Activated CD4-positive, alpha-beta T cell treated with anti-CD3 and anti-CD28 coated beads for 48 hours (primary cell): Measurements from ENCODE around the gene FOXC2.

Experiments used
- DNase-seq: peaks from one replicate; pipeline ENCODE4 v3.0.0-alpha.2; 2020

The FOXC2 gene

GRCh38 chr16:86566601-86566965 lies at the start of gene FOXC2:
Gene FOXC2, plus strand, starts transcription at chr16:86566829. Its CDS starts 507 bp downstream, at chr16:86567336.
- DNase-seq = peak; percentile 77

GRCh38 chr16:86517033-86517432 lies 49.6 kb upstream of the FOXC2 start:
- DNase-seq = no peak

- peak; percentile 44 for DNase-seq
Measured at GRCh38 chr16:86517652-86518258, 48.9 kb upstream of the FOXC2 start.

DNA sequence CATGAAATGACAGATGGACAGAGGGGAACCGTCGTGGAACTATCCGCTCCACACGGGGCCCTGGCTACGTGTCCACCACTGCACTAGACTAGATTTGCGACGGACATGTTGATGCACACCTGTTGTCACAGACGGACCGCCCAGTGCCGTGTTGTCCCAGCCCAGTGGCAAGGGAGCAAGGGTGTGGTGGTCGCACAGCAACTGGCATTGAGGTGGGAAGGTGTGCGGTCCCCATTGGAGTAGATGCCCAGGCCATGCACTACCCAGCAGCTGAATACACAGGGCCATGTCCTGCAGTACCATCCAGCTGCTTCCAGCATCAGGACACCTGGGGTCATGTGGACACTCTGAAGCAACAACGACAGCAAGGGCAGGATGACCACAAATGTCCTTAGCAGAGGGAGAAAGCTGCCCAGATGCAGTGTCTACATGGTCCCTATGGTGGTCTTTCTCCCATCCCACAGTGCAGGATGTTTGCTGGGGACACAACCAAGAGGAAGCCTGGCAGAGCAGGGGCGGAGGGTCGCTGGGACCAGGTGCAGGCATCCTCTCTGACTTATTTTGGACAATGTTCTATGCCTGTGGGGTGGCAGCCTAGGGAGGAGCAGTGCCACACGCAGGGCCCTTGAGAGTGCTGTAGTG lies 47.5 kb upstream of the FOXC2 start:
- DNase-seq = no peak

GRCh38 chr16:86519649-86520316 lies 46.8 kb upstream of the FOXC2 start:
- peak; percentile 69 for DNase-seq

GRCh38 chr16:86520317-86521210 lies 46.1 kb upstream of the FOXC2 start:
- DNase-seq = no peak

DNA sequence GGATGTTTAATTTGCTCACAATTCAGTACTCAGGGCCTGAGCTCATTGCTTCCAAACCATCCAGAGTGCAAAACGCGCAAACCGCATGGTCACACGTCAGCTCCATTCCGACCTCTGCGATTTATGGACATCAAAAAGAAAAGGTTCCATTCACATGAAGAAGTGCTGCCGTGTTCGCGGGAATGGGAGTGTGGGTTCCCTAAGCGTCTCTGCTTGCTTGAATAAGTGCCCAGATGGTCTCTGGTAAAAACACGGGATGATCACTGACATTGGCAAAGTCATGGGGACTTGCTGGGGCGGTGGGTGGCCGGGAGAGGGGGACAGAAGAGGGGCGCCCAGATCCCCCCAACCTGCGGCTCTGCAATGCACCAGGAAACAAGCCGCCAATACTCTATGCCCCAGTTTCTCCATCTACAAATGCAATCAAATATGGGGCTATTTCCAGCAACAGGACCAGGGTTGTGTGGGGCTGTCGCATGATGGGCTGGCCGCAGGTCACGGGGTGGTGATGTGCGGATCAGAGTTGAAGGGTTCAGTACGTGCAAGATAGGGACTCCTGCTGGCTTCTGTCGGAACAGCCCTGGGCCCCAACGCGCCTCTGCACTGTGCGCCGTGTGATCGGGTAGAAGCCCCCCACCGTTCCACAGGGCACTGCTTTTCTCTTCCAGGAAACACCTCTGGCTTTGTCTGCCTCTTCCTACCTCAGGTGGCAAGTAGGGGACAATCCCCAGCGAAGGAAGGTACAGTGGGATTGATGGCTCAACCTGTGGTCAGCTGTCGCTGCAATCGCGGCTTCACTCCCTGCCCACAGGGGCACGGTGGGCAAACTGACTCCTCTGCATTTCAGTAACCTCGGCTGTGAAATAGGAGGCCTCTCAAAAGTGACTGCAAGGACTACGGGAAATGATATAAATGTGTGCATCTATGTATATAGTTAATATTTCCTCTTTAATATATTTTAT lies 45.1 kb upstream of the FOXC2 start:
- no peak for DNase-seq

GRCh38 chr16:86522634-86523033 lies 44.0 kb upstream of the FOXC2 start:
- DNase-seq = no peak

- DNase-seq = no peak
Measured at GRCh38 chr16:86523166-86523740, 43.4 kb upstream of the FOXC2 start.

- no peak for DNase-seq
Measured at GRCh38 chr16:86524029-86524428, 42.6 kb upstream of the FOXC2 start.

GRCh38 chr16:86525696-86526095 lies 40.9 kb upstream of the FOXC2 start:
- no peak for DNase-seq

GRCh38 chr16:86527366-86527765 lies 39.3 kb upstream of the FOXC2 start:
- DNase-seq = no peak

- no peak for DNase-seq
Measured at GRCh38 chr16:86528061-86528929, 38.3 kb upstream of the FOXC2 start.

DNA sequence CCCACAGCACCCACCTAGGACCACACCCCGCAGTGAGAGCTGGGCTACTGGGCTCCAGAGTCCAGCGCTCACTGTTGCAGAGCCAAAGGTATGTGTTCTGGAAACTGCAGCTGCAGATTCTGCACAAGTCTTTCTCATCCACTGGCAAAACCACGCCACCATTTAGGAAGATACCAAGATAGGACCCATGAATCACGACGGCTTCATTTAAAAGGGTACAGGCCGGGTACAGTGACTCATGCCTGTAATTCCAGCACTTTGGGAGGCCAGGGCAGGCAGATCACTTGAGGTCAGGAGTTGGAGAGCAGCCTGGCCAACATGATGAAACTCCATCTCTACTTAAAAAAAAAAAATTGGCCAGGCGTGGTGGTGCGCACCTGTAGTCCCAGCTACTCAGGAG lies 37.5 kb upstream of the FOXC2 start:
- DNase-seq = no peak

- DNase-seq = no peak
Measured at GRCh38 chr16:86530251-86531190, 36.1 kb upstream of the FOXC2 start.

GRCh38 chr16:86531191-86531545 lies 35.5 kb upstream of the FOXC2 start:
- no peak for DNase-seq

- DNase-seq = no peak
Measured at GRCh38 chr16:86531641-86532525, 34.7 kb upstream of the FOXC2 start.

GRCh38 chr16:86532526-86532815 lies 34.2 kb upstream of the FOXC2 start:
- no peak for DNase-seq

GRCh38 chr16:86533076-86533475 lies 33.6 kb upstream of the FOXC2 start:
- DNase-seq = no peak
